Right lobe of liver (tissue), 6 donors: ENCODE data around the gene SLC35G6. TPM values are rescaled to one million over a fixed set of nuclear protein-coding genes. Genes with fewer than 3 reads are reported as not detected.
"Not testable (repeated sequence)": the region's sequence is repeated elsewhere in the genome, so short reads cannot be mapped to it uniquely, and the experiment has no call there.

Experiments used
- ATAC-seq, 4 donors: fragments of 200-7000 bp; cut with Tn5 transposase; one replicate each; pipeline ENCODE4 v1.9.1; 2020; ENCODE audit warnings: mild to moderate bottlenecking in 4 of 4, moderate library complexity in 4 of 4
- DNase-seq, 3 donors: peaks; one replicate each; pipeline ENCODE4 v3.0.0-alpha.2; 2020
- H3K27ac ChIP-seq, 3 donors: fragments of 200-600 bp; one replicate each; pipeline ENCODE4 v1.8.0; 2022
- H3K27me3 ChIP-seq, 2 donors: fragments of 200-600 bp; one replicate each; pipeline ENCODE4 v1.8.0; 2022
- H3K36me3 ChIP-seq, 4 donors: fragments of 200-600 bp; sonication (generic) in 1 of 4; one replicate each; pipeline versions ENCODE4 v1.5.1 to v1.8.0; 2017 to 2022; ENCODE audit warnings: control low read depth in 1 of 4
- H3K4me1 ChIP-seq, 4 donors: fragments of 200-600 bp; sonication (generic) in 1 of 4; one replicate each; pipeline versions ENCODE4 v1.5.1 to v1.8.0; 2017 to 2022; ENCODE audit warnings: control low read depth in 1 of 4
- H3K4me3 ChIP-seq, 3 donors: fragments of 200-600 bp; one replicate each; pipeline ENCODE4 v1.8.0; 2022
- H3K9me3 ChIP-seq, 4 donors: fragments of 200-600 bp; sonication (generic) in 1 of 4; one replicate each; pipeline versions ENCODE4 v1.5.1 to v1.8.0; 2017 to 2022; ENCODE audit warnings: control low read depth in 1 of 4
- CTCF ChIP-seq, 4 donors: fragments of 200-600 bp in 3 of 4; fragments of 450-650 bp in 1 of 4; IDR thresholded peaks; one replicate each; pipeline versions ENCODE4 v1.5.1 to v1.8.0; 2016 to 2022; ENCODE audit warnings: antibody characterized with exemption in 4 of 4, mild to moderate bottlenecking in 2 of 4
- POLR2A ChIP-seq: fragments of 450-650 bp; IDR thresholded peaks from one replicate; pipeline ENCODE4 v1.6.1; 2017; ENCODE audit warnings: antibody characterized with exemption, mild to moderate bottlenecking
- WGBS: methylation state at CpG from one replicate; pipeline ENCODE4 v1.1.6; 2018; ENCODE audit warnings: low coverage, low lambda C conversion rate; ENCODE audit not compliant: insufficient coverage; ENCODE audit errors: missing lambda C conversion rate; 5-methylcytosine and 5-hydroxymethylcytosine counted together
- intact Hi-C, 2 donors: fragments of 100-400 bp; cut with DNase I; formaldehyde crosslinking; loops; one replicate each; pipeline versions ENCODE4 v1.11.2 to v1.14.1; 2022
- total RNA-seq, 6 experiments: library from RNA; depleted of rRNA in 2 of 6; stranded (reverse); fragments of >200 nt in 2 of 6; fragmentation: NEBNext Ultra II Directional in 3 of 6; extraction: Animal tissue kit (Norgen Biotek cat#: 25700) in 3 of 6; gene quantifications; one replicate each; pipeline versions ENCODE4 v1.1.0 to v1.2.4, GENCODE V29; 2016 to 2023
- donor health status: DM: no; HTN: yes; CAD: no.
- donor health status: DM: no; HTN: no; CAD: no.
- donor health status: DM: no; HTN: no; CAD: no.
- donor health status: DM: no; HTN: yes; CAD: no.
- donor health status: DM: no; HTN: yes; CAD: no.

The SLC35G6 gene
- total RNA-seq, 6 experiments from 2014 or later: not detected

GRCh38 chr17:7477392-7478275 lies 3.6 kb upstream of the SLC35G6 start:
- no peak for TF ChIP-seq POLR2A
- TF ChIP-seq CTCF (IDR thresholded peaks at IDR 0.05): no peak
- ATAC-seq (peak; percentile 6 to 19 (median 16)), DNase-seq (peak in 1 of 3 donors; percentile 42)
- intact Hi-C loops: no loop called here
- Histone ChIP-seq H3K27ac (peak overlapping the region in 2 of 3 donors; percentile 39 to 98), H3K4me1 (peaks cover 0 to 20% (median 10%) of the 10 kb centered on the region in 4 donors), H3K36me3 (no peaks in the 10 kb centered on the region), H3K27me3 (no peaks in the 10 kb centered on the region), H3K9me3 (no peaks in the 10 kb centered on the region), H3K4me3 (peak overlapping the region in 2 of 3 donors; percentile 9 to 79)
- 35% methylated on average over 14 of the region's 26 CpGs for WGBS

- Histone ChIP-seq H3K4me1 (peaks cover 0 to 20% (median 10%) of the 10 kb centered on the region in 4 donors), H3K27ac (peak overlapping the region; percentile 96 to 99 (median 98)), H3K36me3 (no peaks in the 10 kb centered on the region), H3K9me3 (no peaks in the 10 kb centered on the region), H3K4me3 (peak overlapping the region; percentile 79 to 85 (median 85)), H3K27me3 (no peaks in the 10 kb centered on the region)
- ATAC-seq (peak; percentile 12 to 25 (median 20)), DNase-seq (peak in 1 of 3 donors; percentile 57)
- TF ChIP-seq POLR2A: no peak
- TF ChIP-seq CTCF (IDR thresholded peaks at IDR 0.05): no peak
- 34% methylated on average over 12 of the region's 40 CpGs for WGBS
- intact Hi-C loops: no loop called here
Measured at GRCh38 chr17:7478276-7479212, 2.7 kb upstream of the SLC35G6 start.

- no peaks in the 10 kb centered on the region for H3K9me3 ChIP-seq
- H3K36me3 ChIP-seq: no peaks in the 10 kb centered on the region
- H3K27me3 ChIP-seq: no peaks in the 10 kb centered on the region
- peak in 1 of 3 donors; percentile 67 for DNase-seq
- intact Hi-C loops: no loop called here
- peaks cover 0 to 16% (median 8%) of the 10 kb centered on the region in 4 donors for H3K4me1 ChIP-seq
- H3K27ac ChIP-seq: peak within 1 kb of the TSS; percentile 96 to 99 (median 98)
- ATAC-seq: peak in 2 of 4 donors; percentile 1 to 3
- peak within 1 kb of the TSS; percentile 79 to 85 (median 85) for H3K4me3 ChIP-seq
- TF ChIP-seq CTCF (IDR thresholded peaks at IDR 0.05) (no peak), POLR2A (peak; percentile 50)
- 0% methylated on average over 1 of the region's 92 CpGs for WGBS
Measured at GRCh38 chr17:7479213-7480088, 1.8 kb upstream of the SLC35G6 start, which contains the start of gene ZBTB4. Gene ZBTB4, minus strand, starts transcription at chr17:7479631. Its CDS starts 12,830 bp downstream, at chr17:7466801.

GRCh38 chr17:7480089-7480384 lies 1.2 kb upstream of the SLC35G6 start:
- no peak for TF ChIP-seq POLR2A
- no peak for TF ChIP-seq CTCF (IDR thresholded peaks at IDR 0.05)
- no peaks in the 10 kb centered on the region for H3K27me3 ChIP-seq
- DNase-seq (no peak), ATAC-seq (no peak)
- peaks cover 0 to 10% (median 5%) of the 10 kb centered on the region in 4 donors for H3K4me1 ChIP-seq
- intact Hi-C loops: no loop called here
- peak overlapping the region; percentile 96 to 99 (median 98) for H3K27ac ChIP-seq
- 5% methylated on average over 6 of the region's 8 CpGs for WGBS
- H3K36me3 ChIP-seq: no peaks in the 10 kb centered on the region
- H3K4me3 ChIP-seq: peak overlapping the region; percentile 79 to 85 (median 85)
- no peaks in the 10 kb centered on the region for H3K9me3 ChIP-seq

- H3K27ac ChIP-seq, H3K27me3 ChIP-seq, H3K36me3 ChIP-seq, ATAC-seq, intact Hi-C loops, H3K4me3 ChIP-seq, DNase-seq, H3K9me3 ChIP-seq: not testable (repeated sequence)
- 82% methylated on average over 11 of the region's 31 CpGs for WGBS
- peaks cover 0 to 28% (median 12%) of the 10 kb centered on the region in 4 donors for H3K4me1 ChIP-seq
Measured at GRCh38 chr17:7481842-7482741, 846 bp downstream of the SLC35G6 start.
